Right renal cortex interstitium (tissue), 3 donors: ENCODE measurements around the gene KPNA2. TPM values are rescaled to one million over a fixed set of nuclear protein-coding genes. Genes with fewer than 3 reads are reported as not detected.

Source experiments
- DNase-seq, 3 donors: peaks; one replicate each; pipeline ENCODE4 v3.0.0-alpha.2; 2013; ENCODE audit warnings: low read depth in 3 of 3, low spot score in 2 of 3
- polyA plus RNA-seq, 3 donors: library from polyadenylated mRNA; unstranded; fragments of 120-200 nt; gene quantifications; one replicate each; pipeline ENCODE4 v1.2.1, GENCODE V29; 2013; ENCODE audit not compliant: insufficient read length in 3 of 3

The KPNA2 gene
- polyA plus RNA-seq, 3 donors: 118 to 131 (median 123) TPM

DNA sequence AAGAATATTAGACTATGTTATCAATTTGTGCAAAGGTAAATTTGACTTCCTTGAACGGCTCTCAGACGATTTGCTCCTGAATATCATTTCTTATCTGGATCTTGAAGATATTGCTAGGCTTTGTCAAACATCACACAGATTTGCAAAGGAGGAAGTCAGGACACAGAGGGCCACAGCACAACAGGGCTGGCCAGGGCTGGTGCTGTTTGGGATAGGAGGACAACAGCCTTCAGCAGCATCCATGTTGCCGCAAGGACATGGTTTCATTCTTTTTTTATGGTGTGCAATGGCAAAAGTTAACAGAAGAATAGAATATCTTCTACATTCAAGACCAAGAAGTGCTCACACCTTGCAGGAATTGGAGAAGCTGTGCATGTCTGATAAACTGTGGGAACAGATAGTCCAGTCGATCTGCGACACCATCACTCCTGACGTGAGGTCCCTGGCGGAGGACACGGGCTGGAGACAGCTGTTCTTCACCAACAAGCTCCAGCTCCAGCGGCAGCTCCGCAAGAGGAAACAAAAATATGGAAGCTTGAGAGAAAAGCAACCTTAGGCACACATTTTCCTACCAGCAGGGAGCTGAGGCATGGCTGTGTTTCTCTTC lies 59.8 kb downstream of the KPNA2 start:
- no peak for DNase-seq

DNA sequence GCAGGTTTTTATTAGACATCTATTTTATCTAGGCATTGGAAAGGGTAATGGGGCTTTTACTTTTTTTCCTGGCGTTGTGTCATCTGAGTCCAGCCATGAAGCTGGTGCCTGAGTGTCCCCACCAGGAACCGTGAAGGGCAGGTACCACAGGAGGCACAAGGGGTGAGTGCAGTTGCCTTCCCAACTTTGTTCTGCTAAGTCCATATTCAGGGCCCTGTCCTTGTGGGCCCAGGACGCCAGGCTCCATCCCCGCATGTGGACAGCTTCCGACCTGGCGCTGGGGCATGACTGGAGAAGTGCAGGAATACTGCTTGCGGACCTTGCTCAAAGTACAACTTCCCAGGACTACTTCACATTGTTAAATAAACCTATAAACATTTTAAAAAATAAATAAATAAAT lies 60.6 kb downstream of the KPNA2 start:
- no peak for DNase-seq

Other genes with a start within 250 kb of the KPNA2 start
- 100 to 1,000 TPM; 105 to 120 (median 109) TPM for gene BPTF, start 210.2 kb upstream of the KPNA2 start, polyA plus RNA-seq
- 10 to 100 TPM; 22.1 to 23.8 (median 22.6) TPM for gene C17orf58, start 39.3 kb upstream of the KPNA2 start, polyA plus RNA-seq
- 10 to 100 TPM; 89.1 to 97.0 (median 91.5) TPM for gene AMZ2, start 212.3 kb downstream of the KPNA2 start, polyA plus RNA-seq